ENCODE data around the gene MALRD1.

The MALRD1 gene

DNA sequence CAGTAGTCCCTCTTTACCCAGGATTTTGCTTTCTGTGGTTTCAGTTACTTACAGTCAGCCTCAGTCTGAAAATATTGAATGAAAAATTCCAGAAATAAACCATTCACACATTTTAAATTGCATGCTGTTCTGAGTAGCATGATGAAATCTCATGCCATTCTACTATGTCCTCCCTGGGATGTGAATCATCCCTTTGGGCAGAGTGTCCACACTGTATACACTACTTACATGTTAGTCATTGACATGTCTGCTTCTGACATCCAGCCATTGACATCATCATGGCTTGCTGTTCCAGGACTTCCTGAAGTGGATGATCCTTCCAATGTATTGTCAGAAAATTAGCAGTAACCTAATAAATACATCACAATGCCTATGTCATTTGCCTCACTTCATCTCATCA, 34.6 kb upstream of the MALRD1 start:
- Histone ChIP-seq H3K27ac (ENCODE audit: low read depth, low read length, poor library complexity, severe bottlenecking) (no peak overlapping the region), H2AFZ (ENCODE audit: low read length) (no peak overlapping the region), H3K27me3 (ENCODE audit: insufficient read depth, low read length) (no peaks in the 10 kb centered on the region), H3K4me1 (ENCODE audit: insufficient read depth, low read length, severe bottlenecking) (no peaks in the 10 kb centered on the region), H3K9me2 (ENCODE audit: low read depth, low read length) (no peaks in the 10 kb centered on the region), H3F3A (ENCODE audit: insufficient read depth, low read length) (no peaks in the 10 kb centered on the region), H3K9ac (ENCODE audit: low read length) (no peak overlapping the region), H3K9me3 (ENCODE audit: low read length) (no peaks in the 10 kb centered on the region), H3K4me3 (ENCODE audit: low read depth, low read length, poor library complexity, severe bottlenecking) (no peak overlapping the region), H4K20me1 (ENCODE audit: insufficient read depth, low read length) (no peaks in the 10 kb centered on the region), H3K79me2 (ENCODE audit: insufficient read depth, low read length) (no peaks in the 10 kb centered on the region), H3K4me2 (ENCODE audit: low read length) (no peak overlapping the region), H3K36me3 (ENCODE audit: insufficient read depth, low read length) (no peaks in the 10 kb centered on the region)
- TF ChIP-seq EZH2 (IDR thresholded peaks at IDR 0.05; ENCODE audit: borderline replicate concordance, low read length), result no peak
- TF ChIP-seq, protein P1, sequence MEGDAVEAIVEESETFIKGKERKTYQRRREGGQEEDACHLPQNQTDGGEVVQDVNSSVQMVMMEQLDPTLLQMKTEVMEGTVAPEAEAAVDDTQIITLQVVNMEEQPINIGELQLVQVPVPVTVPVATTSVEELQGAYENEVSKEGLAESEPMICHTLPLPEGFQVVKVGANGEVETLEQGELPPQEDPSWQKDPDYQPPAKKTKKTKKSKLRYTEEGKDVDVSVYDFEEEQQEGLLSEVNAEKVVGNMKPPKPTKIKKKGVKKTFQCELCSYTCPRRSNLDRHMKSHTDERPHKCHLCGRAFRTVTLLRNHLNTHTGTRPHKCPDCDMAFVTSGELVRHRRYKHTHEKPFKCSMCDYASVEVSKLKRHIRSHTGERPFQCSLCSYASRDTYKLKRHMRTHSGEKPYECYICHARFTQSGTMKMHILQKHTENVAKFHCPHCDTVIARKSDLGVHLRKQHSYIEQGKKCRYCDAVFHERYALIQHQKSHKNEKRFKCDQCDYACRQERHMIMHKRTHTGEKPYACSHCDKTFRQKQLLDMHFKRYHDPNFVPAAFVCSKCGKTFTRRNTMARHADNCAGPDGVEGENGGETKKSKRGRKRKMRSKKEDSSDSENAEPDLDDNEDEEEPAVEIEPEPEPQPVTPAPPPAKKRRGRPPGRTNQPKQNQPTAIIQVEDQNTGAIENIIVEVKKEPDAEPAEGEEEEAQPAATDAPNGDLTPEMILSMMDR (IDR thresholded peaks at IDR 0.05; ENCODE audit: low read length), result no peak

DNA sequence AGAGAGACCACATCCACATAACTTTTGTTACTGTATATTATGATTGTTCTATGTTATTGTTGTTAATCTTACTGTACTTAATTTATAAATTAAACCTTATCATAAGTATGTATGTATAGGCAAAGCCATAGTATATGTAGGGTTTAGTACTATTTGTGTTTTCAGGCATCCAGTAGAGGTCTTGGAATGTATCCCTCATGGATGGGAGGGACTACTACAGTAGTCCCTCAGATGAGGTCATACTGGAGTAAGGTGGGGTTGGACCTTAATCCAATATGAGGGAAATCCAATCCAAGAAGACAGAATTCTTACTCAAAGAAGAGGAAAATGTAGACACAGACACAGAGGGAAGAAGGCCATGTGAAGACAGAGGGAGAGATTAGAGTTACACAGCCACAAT, 34.1 kb upstream of the MALRD1 start:
- no peak for TF ChIP-seq EZH2 (IDR thresholded peaks at IDR 0.05; ENCODE audit: borderline replicate concordance, low read length)
- TF ChIP-seq, protein P1 (IDR thresholded peaks at IDR 0.05; ENCODE audit: low read length), result no peak
- H3K9me3 ChIP-seq (ENCODE audit: low read length), result no peaks in the 10 kb centered on the region

DNA sequence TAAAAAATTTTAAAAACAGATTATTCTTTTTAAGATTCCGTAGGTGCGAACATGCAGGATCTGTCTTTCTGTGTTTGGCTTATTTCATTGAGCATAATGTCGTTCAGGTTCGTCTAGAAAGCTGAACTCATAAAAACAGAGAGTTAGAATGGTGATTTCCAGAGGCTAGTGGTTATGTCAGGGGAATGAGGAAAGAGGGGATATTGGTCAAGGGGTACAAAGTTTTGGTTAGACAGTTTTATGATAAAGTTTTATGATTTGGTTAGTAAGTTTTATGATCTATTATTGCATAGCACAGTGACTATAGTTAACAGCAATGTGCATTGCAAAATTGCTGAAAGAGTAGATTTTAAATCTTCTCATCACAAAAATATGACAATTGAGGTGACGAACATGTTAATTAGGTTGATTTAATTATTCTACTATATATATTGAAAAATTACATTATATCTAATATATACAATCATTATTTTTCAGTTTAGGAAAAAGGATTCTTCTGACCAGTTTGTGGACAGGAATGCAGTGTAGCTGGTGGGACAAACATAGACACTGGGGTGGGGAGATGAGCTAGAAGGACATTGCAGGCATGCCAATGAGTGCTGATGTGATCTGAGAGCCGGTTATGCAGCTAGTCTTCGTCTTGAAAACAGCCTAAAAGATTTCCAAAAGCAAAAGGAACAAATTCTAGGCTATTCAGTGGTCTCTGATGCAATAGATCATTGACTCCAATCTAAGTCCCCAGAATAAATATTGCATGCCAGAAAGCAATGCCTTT, 31.3 kb upstream of the MALRD1 start:
- no peaks in the 10 kb centered on the region for H3K27me3 ChIP-seq (ENCODE audit: insufficient read depth, low read length)
- no peak overlapping the region for H2AFZ ChIP-seq (ENCODE audit: low read length)
- no peaks in the 10 kb centered on the region for H4K20me1 ChIP-seq (ENCODE audit: insufficient read depth, low read length)
- no peak overlapping the region for H3K4me2 ChIP-seq (ENCODE audit: low read length)
- no peaks in the 10 kb centered on the region for H3K4me1 ChIP-seq (ENCODE audit: insufficient read depth, low read length, severe bottlenecking)
- H3K27ac ChIP-seq (ENCODE audit: low read depth, low read length, poor library complexity, severe bottlenecking), result no peak overlapping the region
- H3K79me2 ChIP-seq (ENCODE audit: insufficient read depth, low read length), result no peaks in the 10 kb centered on the region
- no peaks in the 10 kb centered on the region for H3K36me3 ChIP-seq (ENCODE audit: insufficient read depth, low read length)
- H3K4me3 ChIP-seq (ENCODE audit: low read depth, low read length, poor library complexity, severe bottlenecking), result no peak overlapping the region
- H3K9me2 ChIP-seq (ENCODE audit: low read depth, low read length), result no peaks in the 10 kb centered on the region
- no peak overlapping the region for H3K9ac ChIP-seq (ENCODE audit: low read length)
- H3F3A ChIP-seq (ENCODE audit: insufficient read depth, low read length), result no peaks in the 10 kb centered on the region
- H3K9me3 ChIP-seq (ENCODE audit: low read length), result no peaks in the 10 kb centered on the region
- TF ChIP-seq, protein P1 (IDR thresholded peaks at IDR 0.05; ENCODE audit: low read length), result no peak

More for the DNA sequence above, 34.1 kb upstream of the MALRD1 start:
- Histone ChIP-seq H3K27ac (ENCODE audit: low read depth, low read length, poor library complexity, severe bottlenecking) (no peak overlapping the region), H3K27me3 (ENCODE audit: insufficient read depth, low read length) (no peaks in the 10 kb centered on the region), H3K4me1 (ENCODE audit: insufficient read depth, low read length, severe bottlenecking) (no peaks in the 10 kb centered on the region), H3K79me2 (ENCODE audit: insufficient read depth, low read length) (no peaks in the 10 kb centered on the region), H3K9ac (ENCODE audit: low read length) (no peak overlapping the region), H4K20me1 (ENCODE audit: insufficient read depth, low read length) (no peaks in the 10 kb centered on the region), H3K4me3 (ENCODE audit: low read depth, low read length, poor library complexity, severe bottlenecking) (no peak overlapping the region), H2AFZ (ENCODE audit: low read length) (no peak overlapping the region), H3K36me3 (ENCODE audit: insufficient read depth, low read length) (no peaks in the 10 kb centered on the region), H3K4me2 (ENCODE audit: low read length) (no peak overlapping the region), H3K9me2 (ENCODE audit: low read depth, low read length) (no peaks in the 10 kb centered on the region), H3F3A (ENCODE audit: insufficient read depth, low read length) (no peaks in the 10 kb centered on the region)

Measured in OCI-LY1 (cell line).